GM23338 (cell line): ENCODE data around the gene EZH2. TPM values are rescaled to one million over a fixed set of nuclear protein-coding genes. Genes with fewer than 3 reads are reported as not detected.

ENCODE experiments used
- ATAC-seq: fragments of 200-7000 bp; cut with Tn5 transposase; 3 replicates; pipeline ENCODE4 v1.9.1; 2020
- DNase-seq: peaks from one replicate; pipeline ENCODE4 v3.0.0-alpha.2; 2015; ENCODE audit warnings: low spot score
- H2AFZ ChIP-seq: fragments of 200-600 bp; sonication (generic); 2 replicates; pipeline ENCODE4 v1.8.0; 2016; ENCODE audit warnings: antibody characterized with exemption, mild to moderate bottlenecking, moderate library complexity
- H3F3A ChIP-seq: fragments of 200-600 bp; sonication (generic); replicated peaks from 2 replicates; pipeline ENCODE4 v1.8.0; 2017; ENCODE audit warnings: antibody characterized with exemption, mixed run types, low read depth
- H3K27ac ChIP-seq: fragments of 200-600 bp; sonication (generic); 2 replicates; pipeline ENCODE4 v1.6.1; 2016; ENCODE audit warnings: low read depth
- H3K27me3 ChIP-seq: fragments of 200-600 bp; sonication (generic); 2 replicates; pipeline ENCODE4 v1.8.0; 2016; ENCODE audit warnings: mild to moderate bottlenecking, mixed run types, moderate library complexity; ENCODE audit not compliant: insufficient read depth
- H3K36me3 ChIP-seq: fragments of 200-600 bp; sonication (generic); 2 replicates; pipeline ENCODE4 v1.8.0; 2016; ENCODE audit warnings: mild to moderate bottlenecking; ENCODE audit not compliant: insufficient read depth
- H3K4me1 ChIP-seq: fragments of 200-600 bp; sonication (generic); 2 replicates; pipeline ENCODE4 v1.8.0; 2016; ENCODE audit warnings: mild to moderate bottlenecking, moderate library complexity; ENCODE audit not compliant: insufficient read depth
- H3K4me2 ChIP-seq: fragments of 200-600 bp; sonication (generic); 2 replicates; pipeline ENCODE4 v1.7.1; 2017; ENCODE audit warnings: mixed run types
- H3K4me3 ChIP-seq: fragments of 200-600 bp; sonication (generic); 2 replicates; pipeline ENCODE4 v1.6.1; 2016; ENCODE audit warnings: mixed run types
- H3K79me2 ChIP-seq: fragments of 200-600 bp; sonication (generic); replicated peaks from 2 replicates; pipeline ENCODE4 v1.8.0; 2017; ENCODE audit warnings: mild to moderate bottlenecking; ENCODE audit not compliant: insufficient read depth
- H3K9me2 ChIP-seq: fragments of 200-600 bp; sonication (generic); 2 replicates; pipeline ENCODE4 v1.8.0; 2017; ENCODE audit not compliant: insufficient read depth
- H4K20me1 ChIP-seq: fragments of 200-600 bp; sonication (generic); replicated peaks from 2 replicates; pipeline ENCODE4 v1.8.0; 2017; ENCODE audit warnings: mild to moderate bottlenecking; ENCODE audit not compliant: insufficient read depth
- H3K27ac Mint-ChIP-seq: 2 replicates; pipeline ENCODE4 v1.8.0; 2020; ENCODE audit warnings: inconsistent platforms, mild to moderate bottlenecking, moderate library complexity, mixed read lengths
- H3K27me3 Mint-ChIP-seq: 3 replicates; pipeline ENCODE4 v1.8.0; 2022; ENCODE audit warnings: low read depth, mild to moderate bottlenecking, moderate library complexity, mixed read lengths, inconsistent platforms; ENCODE audit not compliant: insufficient read depth, poor library complexity
- H3K36me3 Mint-ChIP-seq: 3 replicates; pipeline ENCODE4 v1.8.0; 2021; ENCODE audit warnings: low read depth, mild to moderate bottlenecking, inconsistent platforms, moderate library complexity, mixed read lengths
- H3K4me1 Mint-ChIP-seq: 3 replicates; pipeline ENCODE4 v1.8.0; 2020; ENCODE audit warnings: mild to moderate bottlenecking, inconsistent platforms, mixed read lengths
- H3K4me3 Mint-ChIP-seq: 3 replicates; pipeline ENCODE4 v1.8.0; 2021; ENCODE audit warnings: moderate library complexity, mild to moderate bottlenecking, inconsistent platforms, mixed read lengths
- H3K9me3 Mint-ChIP-seq: 3 replicates; pipeline ENCODE4 v1.8.0; 2020; ENCODE audit warnings: moderate library complexity, mild to moderate bottlenecking, inconsistent platforms, mixed read lengths
- CREB1 ChIP-seq: fragments of 250-450 bp; sonication (Bioruptor Pico); IDR thresholded peaks from 2 replicates; pipeline ENCODE4 v1.5.0; 2020; ENCODE audit warnings: low read depth, mild to moderate bottlenecking, moderate library complexity
- ETS1 ChIP-seq: IDR thresholded peaks from 2 replicates; pipeline ENCODE4 v1.6.1; 2016; ENCODE audit warnings: antibody characterized with exemption
- EZH2 ChIP-seq: fragments of 200-600 bp; sonication (generic); IDR thresholded peaks from one replicate; pipeline ENCODE4 v1.8.0; 2017; ENCODE audit warnings: antibody characterized with exemption, mild to moderate bottlenecking, low read depth; ENCODE audit not compliant: unreplicated experiment
- EZH2phosphoT487 ChIP-seq: fragments of 200-600 bp; sonication (generic); IDR thresholded peaks from one replicate; pipeline ENCODE4 v1.8.1; 2018; ENCODE audit warnings: antibody characterized with exemption; ENCODE audit not compliant: unreplicated experiment
- JUNB ChIP-seq: IDR thresholded peaks from one replicate; pipeline ENCODE4 v1.6.1; 2016; ENCODE audit warnings: antibody characterized with exemption; ENCODE audit not compliant: unreplicated experiment
- REST ChIP-seq: IDR thresholded peaks from one replicate; pipeline ENCODE4 v1.6.1; 2018; ENCODE audit warnings: antibody characterized with exemption; ENCODE audit not compliant: unreplicated experiment
- STAT1 ChIP-seq: IDR thresholded peaks from one replicate; pipeline ENCODE4 v1.6.1; 2016; ENCODE audit warnings: antibody characterized with exemption; ENCODE audit not compliant: unreplicated experiment
- polyA plus RNA-seq: library from polyadenylated mRNA; unstranded; fragments of >200 nt; fragmentation: Nextera tagmentation; extraction: Ambion mirVana; gene quantifications from 2 replicates; pipeline ENCODE4 v1.2.1, GENCODE V29; 2016
- total RNA-seq: library from RNA; depleted of rRNA; stranded (reverse); fragments of >200 nt; shearing (Covaris generic); gene quantifications from 2 replicates; pipeline ENCODE4 v1.2.3, GENCODE V29; 2014

The EZH2 gene
- total and polyA plus RNA-seq, 2 experiments from 2014 or later = 33.9 to 38.6 TPM

GRCh38 chr7:148867596-148868377 is 16.3 kb downstream of the EZH2 start (continued):
- TF ChIP-seq REST = no peak
- TF ChIP-seq CREB1 = no peak
- no peak for TF ChIP-seq JUNB

GRCh38 chr7:148866362-148866761 is 17.7 kb downstream of the EZH2 start:
- no peaks in the 10 kb centered on the region for H3K27me3 ChIP-seq
- H3F3A ChIP-seq = 0 out of 2 replicates have a peak, but pooled peaks cover 6% of the 10 kb centered on the region
- peaks cover 10% of the 10 kb centered on the region for H3K4me1 ChIP-seq
- H3K4me3 ChIP-seq = no peak overlapping the region
- H3K27me3 Mint-ChIP-seq = no peaks in the 10 kb centered on the region
- no peak overlapping the region for H3K27ac ChIP-seq
- H3K9me3 Mint-ChIP-seq = peaks cover 7% of the 10 kb centered on the region; the same call in 2 of the 3 replicates
- H3K4me1 Mint-ChIP-seq = peaks cover 33% of the 10 kb centered on the region
- TF ChIP-seq REST (no peak), EZH2phosphoT487 (no peak), ETS1 (no peak), EZH2 (no peak), JUNB (no peak), STAT1 (no peak)
- peaks cover 30% of the 10 kb centered on the region for H4K20me1 ChIP-seq
- no peak overlapping the region for H3K4me3 Mint-ChIP-seq
- no peak overlapping the region for H3K4me2 ChIP-seq
- no peaks in the 10 kb centered on the region for H3K9me2 ChIP-seq
- DNase-seq = no peak
- peaks cover 98% of the 10 kb centered on the region for H3K79me2 ChIP-seq
- no peak overlapping the region for H2AFZ ChIP-seq
- ATAC-seq = no peak
- no peaks in the 10 kb centered on the region for H3K36me3 ChIP-seq
- H3K27ac Mint-ChIP-seq = no peak overlapping the region
- H3K36me3 Mint-ChIP-seq = peaks cover 19% of the 10 kb centered on the region
